Right lobe of liver (tissue), 6 donors: ENCODE results near the gene SH3PXD2A. TPM values are rescaled to one million over a fixed set of nuclear protein-coding genes. Genes with fewer than 3 reads are reported as not detected.

Experiments used
- ATAC-seq, 4 donors: fragments of 200-7000 bp; cut with Tn5 transposase; one replicate each; pipeline ENCODE4 v1.9.1; 2020; ENCODE audit warnings: mild to moderate bottlenecking in 4 of 4, moderate library complexity in 4 of 4
- DNase-seq, 3 donors: peaks; one replicate each; pipeline ENCODE4 v3.0.0-alpha.2; 2020
- H3K27ac ChIP-seq, 3 donors: fragments of 200-600 bp; one replicate each; pipeline ENCODE4 v1.8.0; 2022
- H3K27me3 ChIP-seq, 2 donors: fragments of 200-600 bp; one replicate each; pipeline ENCODE4 v1.8.0; 2022
- H3K36me3 ChIP-seq, 4 donors: fragments of 200-600 bp; sonication (generic) in 1 of 4; one replicate each; pipeline versions ENCODE4 v1.5.1 to v1.8.0; 2017 to 2022; ENCODE audit warnings: control low read depth in 1 of 4
- H3K4me1 ChIP-seq, 4 donors: fragments of 200-600 bp; sonication (generic) in 1 of 4; one replicate each; pipeline versions ENCODE4 v1.5.1 to v1.8.0; 2017 to 2022; ENCODE audit warnings: control low read depth in 1 of 4
- H3K4me3 ChIP-seq, 3 donors: fragments of 200-600 bp; one replicate each; pipeline ENCODE4 v1.8.0; 2022
- H3K9me3 ChIP-seq, 4 donors: fragments of 200-600 bp; sonication (generic) in 1 of 4; one replicate each; pipeline versions ENCODE4 v1.5.1 to v1.8.0; 2017 to 2022; ENCODE audit warnings: control low read depth in 1 of 4
- POLR2A ChIP-seq: fragments of 450-650 bp; IDR thresholded peaks from one replicate; pipeline ENCODE4 v1.6.1; 2017; ENCODE audit warnings: antibody characterized with exemption, mild to moderate bottlenecking
- WGBS: methylation state at CpG from one replicate; pipeline ENCODE4 v1.1.6; 2018; ENCODE audit warnings: low coverage, low lambda C conversion rate; ENCODE audit not compliant: insufficient coverage; ENCODE audit errors: missing lambda C conversion rate; 5-methylcytosine and 5-hydroxymethylcytosine counted together
- intact Hi-C, 2 donors: fragments of 100-400 bp; cut with DNase I; formaldehyde crosslinking; loops; one replicate each; pipeline versions ENCODE4 v1.11.2 to v1.14.1; 2022
- total RNA-seq, 6 experiments: library from RNA; depleted of rRNA in 2 of 6; stranded (reverse); fragments of >200 nt in 2 of 6; fragmentation: NEBNext Ultra II Directional in 3 of 6; extraction: Animal tissue kit (Norgen Biotek cat#: 25700) in 3 of 6; gene quantifications; one replicate each; pipeline versions ENCODE4 v1.1.0 to v1.2.4, GENCODE V29; 2016 to 2023
- TF ChIP-seq, protein P1 (sequence below), 4 donors: fragments of 200-600 bp in 3 of 4; fragments of 450-650 bp in 1 of 4; IDR thresholded peaks; one replicate each; pipeline versions ENCODE4 v1.5.1 to v1.8.0; 2016 to 2022; ENCODE audit warnings: antibody characterized with exemption in 4 of 4, mild to moderate bottlenecking in 2 of 4
- donor health status: DM: no; HTN: yes; CAD: no.
- donor health status: DM: no; HTN: no; CAD: no.
- donor health status: DM: no; HTN: no; CAD: no.
- donor health status: DM: no; HTN: yes; CAD: no.
- donor health status: DM: no; HTN: yes; CAD: no.

SH3PXD2A gene
- total RNA-seq, 6 experiments from 2014 or later: 3.0 to 38.3 (median 10.0) TPM

DNA sequence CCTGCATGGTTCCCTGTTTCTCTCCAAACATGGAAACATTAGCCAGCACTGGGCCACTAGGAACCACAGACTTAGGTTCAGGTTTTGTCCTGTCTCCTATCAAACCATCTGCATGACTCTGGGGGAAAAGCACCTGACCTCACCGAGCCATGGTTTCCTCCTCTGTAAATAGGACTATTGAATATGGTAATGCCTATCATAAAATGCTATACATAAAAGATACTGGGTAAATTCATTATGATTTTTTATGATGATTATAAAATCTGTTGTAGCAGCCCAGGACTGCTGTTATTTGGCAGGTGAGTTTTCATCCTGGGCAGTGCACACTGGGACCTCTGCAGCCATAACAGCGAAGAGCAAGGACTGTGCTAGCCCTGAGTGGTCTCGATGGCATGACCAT, 131.8 kb downstream of the SH3PXD2A start:
- intact Hi-C loops: no loop called here
- WGBS: 83% methylated on average over 3 of the region's 3 CpGs
- TF ChIP-seq, protein P1, sequence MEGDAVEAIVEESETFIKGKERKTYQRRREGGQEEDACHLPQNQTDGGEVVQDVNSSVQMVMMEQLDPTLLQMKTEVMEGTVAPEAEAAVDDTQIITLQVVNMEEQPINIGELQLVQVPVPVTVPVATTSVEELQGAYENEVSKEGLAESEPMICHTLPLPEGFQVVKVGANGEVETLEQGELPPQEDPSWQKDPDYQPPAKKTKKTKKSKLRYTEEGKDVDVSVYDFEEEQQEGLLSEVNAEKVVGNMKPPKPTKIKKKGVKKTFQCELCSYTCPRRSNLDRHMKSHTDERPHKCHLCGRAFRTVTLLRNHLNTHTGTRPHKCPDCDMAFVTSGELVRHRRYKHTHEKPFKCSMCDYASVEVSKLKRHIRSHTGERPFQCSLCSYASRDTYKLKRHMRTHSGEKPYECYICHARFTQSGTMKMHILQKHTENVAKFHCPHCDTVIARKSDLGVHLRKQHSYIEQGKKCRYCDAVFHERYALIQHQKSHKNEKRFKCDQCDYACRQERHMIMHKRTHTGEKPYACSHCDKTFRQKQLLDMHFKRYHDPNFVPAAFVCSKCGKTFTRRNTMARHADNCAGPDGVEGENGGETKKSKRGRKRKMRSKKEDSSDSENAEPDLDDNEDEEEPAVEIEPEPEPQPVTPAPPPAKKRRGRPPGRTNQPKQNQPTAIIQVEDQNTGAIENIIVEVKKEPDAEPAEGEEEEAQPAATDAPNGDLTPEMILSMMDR (IDR thresholded peaks at IDR 0.05): no peak
- no peak for TF ChIP-seq POLR2A
- peak in 1 of 3 donors; percentile 3 for DNase-seq
- Histone ChIP-seq H3K27me3 (no peaks in the 10 kb centered on the region), H3K4me3 (no peak overlapping the region), H3K27ac (no peak overlapping the region), H3K36me3 (no peaks in the 10 kb centered on the region), H3K9me3 (no peaks in the 10 kb centered on the region), H3K4me1 (no peaks in the 10 kb centered on the region)
- no peak for ATAC-seq

DNA sequence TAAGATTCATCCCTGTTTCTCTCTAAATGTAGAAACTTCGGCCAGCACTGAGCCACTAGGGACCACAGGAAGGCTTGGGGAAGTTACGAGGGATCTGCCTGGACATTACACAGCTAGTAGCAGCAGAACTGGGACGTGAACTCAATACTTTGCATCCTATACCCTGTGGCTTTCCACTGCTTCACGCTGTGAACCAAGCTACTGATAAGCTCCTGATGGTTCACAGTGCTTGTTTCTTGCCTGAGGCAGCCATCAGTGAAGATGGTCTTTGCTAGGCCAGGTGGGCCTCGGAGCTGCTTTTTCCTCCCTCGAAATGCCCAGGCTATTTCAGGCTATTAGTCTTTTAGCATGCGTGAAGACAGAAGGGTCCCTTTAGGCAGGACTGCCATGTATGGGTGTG, 132.7 kb downstream of the SH3PXD2A start:
- ATAC-seq (no peak), DNase-seq (peak in 1 of 3 donors; percentile 13)
- intact Hi-C loops: no loop called here
- no peaks in the 10 kb centered on the region for H3K36me3 ChIP-seq
- TF ChIP-seq, protein P1 (IDR thresholded peaks at IDR 0.05): no peak
- TF ChIP-seq POLR2A: no peak
- no peak overlapping the region for H3K4me3 ChIP-seq
- H3K27ac ChIP-seq: no peak overlapping the region
- H3K9me3 ChIP-seq: no peaks in the 10 kb centered on the region
- H3K4me1 ChIP-seq: no peaks in the 10 kb centered on the region
- 81% methylated on average over 3 of the region's 7 CpGs for whole genome bisulfite sequencing
- no peaks in the 10 kb centered on the region for H3K27me3 ChIP-seq

DNA sequence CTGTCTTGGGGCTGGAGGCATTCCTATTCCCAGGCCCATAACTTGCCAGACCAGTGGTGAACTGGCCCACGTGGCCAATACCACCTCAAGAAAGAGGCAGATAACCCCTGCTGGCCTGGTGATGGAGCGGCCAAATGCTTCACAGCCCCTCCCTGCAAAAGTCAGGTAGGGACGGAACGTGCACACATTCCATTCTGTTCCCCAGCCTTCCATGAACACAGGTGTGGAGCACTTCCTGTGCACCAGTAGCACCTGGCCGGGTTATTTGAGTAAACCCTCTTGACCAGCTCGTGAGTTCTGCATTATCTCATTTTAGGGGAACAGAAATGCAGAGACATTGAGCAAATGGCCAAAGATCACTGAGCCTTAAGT, 134.4 kb downstream of the SH3PXD2A start:
- Histone ChIP-seq H3K4me3 (no peak overlapping the region), H3K27ac (no peak overlapping the region), H3K4me1 (no peaks in the 10 kb centered on the region), H3K9me3 (no peaks in the 10 kb centered on the region), H3K36me3 (no peaks in the 10 kb centered on the region), H3K27me3 (no peaks in the 10 kb centered on the region)
- DNase-seq (peak in 1 of 3 donors; percentile 46), ATAC-seq (no peak)
- intact Hi-C loops: no loop called here
- TF ChIP-seq, protein P1 (IDR thresholded peaks at IDR 0.05): no peak
- no peak for TF ChIP-seq POLR2A
- WGBS: 90% methylated on average over 2 of the region's 6 CpGs

DNA sequence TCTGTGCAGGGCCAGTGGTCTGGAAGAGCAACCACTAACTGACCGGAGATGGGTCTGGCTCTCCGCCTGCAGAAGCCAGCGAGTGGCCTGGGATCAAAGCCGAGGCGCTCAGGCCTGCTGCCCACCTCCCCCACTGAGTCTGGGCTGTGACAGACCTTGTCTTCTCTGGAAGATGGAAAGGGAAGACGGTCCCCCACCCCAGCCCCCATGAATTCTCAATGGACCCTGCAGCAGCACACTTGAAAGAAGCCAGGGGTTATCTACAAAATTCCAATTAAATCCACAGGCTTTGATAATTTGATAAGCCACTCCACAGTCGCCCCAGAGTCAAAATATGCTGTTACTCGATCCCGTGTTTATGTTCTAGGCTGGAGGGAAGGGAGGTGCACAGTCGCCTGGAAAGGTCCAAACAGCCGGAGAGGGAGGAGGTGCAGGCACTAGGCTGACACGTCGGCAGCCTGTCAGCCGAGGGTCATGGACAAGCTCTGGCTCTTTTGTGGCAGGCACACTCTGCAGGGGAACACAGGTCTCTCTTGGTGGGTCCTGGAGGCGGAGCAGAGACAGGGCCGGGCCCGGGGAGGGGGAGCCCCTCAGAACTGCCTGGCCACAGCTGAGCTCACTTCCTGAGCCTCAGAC, 134.9 kb downstream of the SH3PXD2A start:
- H3K27me3 ChIP-seq: no peaks in the 10 kb centered on the region
- DNase-seq (peak in 1 of 3 donors; percentile 41), ATAC-seq (no peak)
- H3K4me1 ChIP-seq: no peaks in the 10 kb centered on the region
- H3K9me3 ChIP-seq: no peaks in the 10 kb centered on the region
- H3K27ac ChIP-seq: no peak overlapping the region
- no peak overlapping the region for H3K4me3 ChIP-seq
- intact Hi-C loops: no loop called here
- WGBS: 90% methylated on average over 3 of the region's 17 CpGs
- no peaks in the 10 kb centered on the region for H3K36me3 ChIP-seq
- no peak for TF ChIP-seq POLR2A
- TF ChIP-seq, protein P1 (IDR thresholded peaks at IDR 0.05): no peak
